A673 (cell line): ENCODE data around the gene EMC9. TPM values are rescaled to one million over a fixed set of nuclear protein-coding genes. Genes with fewer than 3 reads are reported as not detected.

Experiments used
- BruUV-seq: library from RNA; stranded (reverse); fragments of 400-500 nt; replicated peaks from 2 replicates; lab custom pipeline; 2021; lab: Mats Ljungman, UMichigan
- CTCF ChIA-PET: fragments of 300-600 bp; sonication (Branson Sonifier 250); formaldehyde crosslinking; loops from one replicate; lab custom pipeline; 2022; ENCODE audit warnings: antibody characterized with exemption; lab: Charles Lee
- POLR2A ChIA-PET: fragments of 300-600 bp; sonication (Branson Sonifier 250); formaldehyde crosslinking; loops from one replicate; lab custom pipeline; 2022; ENCODE audit warnings: antibody characterized with exemption; ENCODE audit not compliant: low non-redundant PET; lab: Charles Lee
- DNase-seq: peaks from one replicate; pipeline ENCODE4 v3.0.0-alpha.2; 2015; ENCODE audit warnings: low spot score
- H3K27ac ChIP-seq: fragments of 200-600 bp; sonication (generic); 2 replicates; pipeline ENCODE4 v1.5.1; 2016; ENCODE audit warnings: mixed run types, low read depth, mild to moderate bottlenecking, mixed read lengths, antibody characterized with exemption, low read length; ENCODE audit not compliant: poor library complexity, severe bottlenecking
- H3K27me3 ChIP-seq: fragments of 200-600 bp; sonication (generic); replicated peaks from 2 replicates; pipeline ENCODE4 v1.6.1; 2017; ENCODE audit warnings: mixed run types, low read depth, mild to moderate bottlenecking, mixed read lengths, antibody characterized with exemption, low read length; ENCODE audit not compliant: insufficient read depth, poor library complexity
- H3K36me3 ChIP-seq: fragments of 200-600 bp; sonication (generic); 2 replicates; pipeline ENCODE4 v1.6.1; 2016; ENCODE audit warnings: mixed run types, mild to moderate bottlenecking, mixed read lengths, antibody characterized with exemption, low read length; ENCODE audit not compliant: insufficient read depth, poor library complexity, severe bottlenecking
- H3K4me1 ChIP-seq: fragments of 200-600 bp; sonication (generic); 2 replicates; pipeline ENCODE4 v1.6.1; 2017; ENCODE audit warnings: mixed run types, mild to moderate bottlenecking, mixed read lengths, antibody characterized with exemption, low read length; ENCODE audit not compliant: insufficient read depth, poor library complexity, severe bottlenecking
- H3K4me3 ChIP-seq: fragments of 200-600 bp; sonication (generic); 2 replicates; pipeline ENCODE4 v1.5.1; 2016; ENCODE audit warnings: low read depth, mixed run types, mild to moderate bottlenecking, mixed read lengths, low read length; ENCODE audit not compliant: poor library complexity, severe bottlenecking
- H3K9me3 ChIP-seq: fragments of 200-600 bp; sonication (generic); 2 replicates; pipeline ENCODE4 v1.6.1; 2016; ENCODE audit warnings: mixed run types, low read depth, mild to moderate bottlenecking, mixed read lengths, antibody characterized with exemption, low read length; ENCODE audit not compliant: poor library complexity, severe bottlenecking
- CTCF ChIP-seq: fragments of 300-800, 200-600 bp; sonication (generic); conservative IDR thresholded peaks from 2 replicates; pipeline ENCODE4 v1.5.1; 2017; ENCODE audit warnings: low read depth, mild to moderate bottlenecking, antibody characterized with exemption, low read length, moderate library complexity, mixed read lengths
- EZH2 ChIP-seq: fragments of 200-600 bp; sonication (generic); IDR thresholded peaks from 2 replicates; pipeline ENCODE4 v1.6.1; 2017; ENCODE audit warnings: borderline replicate concordance, low read depth, mild to moderate bottlenecking, mixed read lengths, antibody characterized with exemption, low read length; ENCODE audit not compliant: poor library complexity, severe bottlenecking
- intact Hi-C: fragments of 100-400 bp; cut with micrococcal nuclease; formaldehyde crosslinking; loops from one replicate; pipeline ENCODE4 v1.10.0; 2022; ENCODE audit not compliant: unreplicated experiment
- total RNA-seq: library from RNA; stranded (reverse); gene quantifications from 2 replicates; pipeline ENCODE4 v1.2.3, GENCODE V29; 2021

The EMC9 gene
- total RNA-seq, 1 experiment from 2014 or later = 36.8 TPM

GRCh38 chr14:24189460-24189859, 48.1 kb upstream of the EMC9 start:
- no peaks in the 10 kb centered on the region for H3K27me3 ChIP-seq
- H3K27ac ChIP-seq = no peak overlapping the region
- BruUV-seq = no TSS peak
- H3K4me1 ChIP-seq = peaks cover 13% of the 10 kb centered on the region
- peaks cover 38% of the 10 kb centered on the region for H3K36me3 ChIP-seq
- ChIA-PET POLR2A (no interaction called here), CTCF (no interaction called here)
- intact Hi-C loops = loop anchor here (5.0 kb wide), 1 partner anchor 42 kb away; the partner anchor contains the start of genes PSME2 and RNF31
- no peaks in the 10 kb centered on the region for H3K9me3 ChIP-seq
- H3K4me3 ChIP-seq = no peak overlapping the region
- TF ChIP-seq CTCF = no peak
- no peak for TF ChIP-seq EZH2
- DNase-seq = no peak

GRCh38 chr14:24189059-24189375, 47.6 kb upstream of the EMC9 start:
- ChIA-PET POLR2A (interaction anchor here (0.6 kb wide), 1 partner anchor 122 kb away, joined by 5 read pairs; the partner anchor contains the start of gene LTB4R), CTCF (no interaction called here)
- Histone ChIP-seq H3K36me3 (peaks cover 40% of the 10 kb centered on the region), H3K4me3 (peak overlapping the region; percentile 79), H3K27ac (peak overlapping the region; percentile 88), H3K4me1 (peaks cover 9% of the 10 kb centered on the region), H3K27me3 (no peaks in the 10 kb centered on the region), H3K9me3 (no peaks in the 10 kb centered on the region)
- intact Hi-C loops = loop anchor here (5.0 kb wide), 1 partner anchor 42 kb away; the partner anchor contains the start of genes PSME2 and RNF31
- no peak for DNase-seq
- no peak for TF ChIP-seq EZH2
- TF ChIP-seq CTCF = no peak
- BruUV-seq = no TSS peak

GRCh38 chr14:24188251-24189058, 47.1 kb upstream of the EMC9 start, which contains the start of gene IPO4:
TSS of gene IPO4 (minus strand) at chr14:24188816. CDS start at chr14:24188787, 29 bp downstream.
- Histone ChIP-seq H3K27me3 (no peaks in the 10 kb centered on the region), H3K4me1 (peaks cover 9% of the 10 kb centered on the region), H3K36me3 (peaks cover 41% of the 10 kb centered on the region), H3K27ac (peak within 1 kb of the TSS; percentile 88), H3K4me3 (peak within 1 kb of the TSS; percentile 79), H3K9me3 (no peaks in the 10 kb centered on the region)
- POLR2A ChIA-PET = interaction anchor here (0.6 kb wide), 1 partner anchor 123 kb away, joined by 5 read pairs; the partner anchor contains the start of gene LTB4R
- DNase-seq = peak; percentile 99
- CTCF ChIA-PET = no interaction called here
- TF ChIP-seq EZH2 = no peak
- no peak for TF ChIP-seq CTCF
- intact Hi-C loops = loop anchor here (5.0 kb wide), 1 partner anchor 41 kb away; the partner anchor contains the start of genes PSME2 and RNF31
- BruUV-seq = no TSS peak
